Activated CD4-positive, alpha-beta memory T cell treated with anti-CD3 and anti-CD28 coated beads for 36 hours (primary cell): ENCODE data around the gene SAXO2. TPM values are rescaled to one million over a fixed set of nuclear protein-coding genes. Genes with fewer than 3 reads are reported as not detected.
"Not testable (repeated sequence)": the region's sequence is repeated elsewhere in the genome, so short reads cannot be mapped to it uniquely, and the experiment has no call there.

ENCODE experiments used
- CTCF ChIA-PET: fragments of 350-600 bp; sonication (Branson Sonifier 250); formaldehyde crosslinking; loops from one replicate; lab custom pipeline; 2021; ENCODE audit warnings: antibody characterized with exemption, inconsistent platforms; lab: Charles Lee
- POLR2A ChIA-PET: fragments of 350-600 bp; sonication (Branson Sonifier 250); formaldehyde crosslinking; loops from one replicate; lab custom pipeline; 2021; ENCODE audit warnings: antibody characterized with exemption; lab: Charles Lee
- DNase-seq: peaks from one replicate; pipeline ENCODE4 v3.0.0-alpha.2; 2020
- H3K27ac Mint-ChIP-seq: one replicate; pipeline ENCODE4 v1.8.0; 2021; ENCODE audit warnings: mixed read lengths
- H3K27me3 Mint-ChIP-seq: one replicate; pipeline ENCODE4 v1.8.0; 2021; ENCODE audit warnings: mixed read lengths
- H3K36me3 Mint-ChIP-seq: one replicate; pipeline ENCODE4 v1.8.0; 2021; ENCODE audit warnings: mixed read lengths
- H3K4me1 Mint-ChIP-seq: one replicate; pipeline ENCODE4 v1.8.0; 2021; ENCODE audit warnings: low read depth, mixed read lengths
- H3K4me3 Mint-ChIP-seq: one replicate; pipeline ENCODE4 v1.8.0; 2021; ENCODE audit warnings: mild to moderate bottlenecking, mixed read lengths
- H3K9me3 Mint-ChIP-seq: one replicate; pipeline ENCODE4 v1.8.0; 2021; ENCODE audit warnings: mixed read lengths
- intact Hi-C: fragments of 100-400 bp; cut with micrococcal nuclease; formaldehyde crosslinking; loops from one replicate; pipeline ENCODE4 v1.15.1; 2023
- total RNA-seq, 2 experiments: library from RNA; stranded (reverse); gene quantifications; one replicate each; pipeline ENCODE4 v1.2.3, GENCODE V29; 2021

Gene SAXO2
- total RNA-seq, 2 experiments from 2014 or later: 0.81 TPM; not detected in 1

DNA sequence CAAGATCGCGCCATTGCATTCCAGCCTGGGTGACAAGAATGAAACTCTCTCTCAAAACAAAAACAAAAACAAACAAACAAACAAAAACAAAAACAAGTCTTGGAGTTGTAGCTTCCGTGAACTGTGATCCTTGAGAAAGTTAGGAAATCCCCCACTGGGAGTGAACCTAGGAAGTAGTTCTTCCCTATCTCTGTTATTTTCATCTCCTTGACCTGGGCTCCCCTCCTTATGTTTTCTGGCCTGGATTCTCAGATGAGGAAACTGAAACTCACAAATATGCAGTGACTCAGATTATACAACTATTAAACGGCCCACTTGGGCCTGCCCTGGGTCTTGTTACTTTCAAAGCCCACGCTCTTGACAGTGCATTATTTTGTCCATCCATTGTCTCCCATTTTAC is 29.7 kb downstream of the SAXO2 start:
- CTCF ChIA-PET: no interaction called here
- peaks cover 21% of the 10 kb centered on the region for H3K4me1 Mint-ChIP-seq
- no peak overlapping the region for H3K27ac Mint-ChIP-seq
- POLR2A ChIA-PET: no interaction called here
- DNase-seq: no peak
- peaks cover 10% of the 10 kb centered on the region for H3K36me3 Mint-ChIP-seq
- H3K27me3 Mint-ChIP-seq: no peaks in the 10 kb centered on the region
- no peak overlapping the region for H3K4me3 Mint-ChIP-seq
- intact Hi-C loops: no loop called here
- H3K9me3 Mint-ChIP-seq: peaks cover 20% of the 10 kb centered on the region

DNA sequence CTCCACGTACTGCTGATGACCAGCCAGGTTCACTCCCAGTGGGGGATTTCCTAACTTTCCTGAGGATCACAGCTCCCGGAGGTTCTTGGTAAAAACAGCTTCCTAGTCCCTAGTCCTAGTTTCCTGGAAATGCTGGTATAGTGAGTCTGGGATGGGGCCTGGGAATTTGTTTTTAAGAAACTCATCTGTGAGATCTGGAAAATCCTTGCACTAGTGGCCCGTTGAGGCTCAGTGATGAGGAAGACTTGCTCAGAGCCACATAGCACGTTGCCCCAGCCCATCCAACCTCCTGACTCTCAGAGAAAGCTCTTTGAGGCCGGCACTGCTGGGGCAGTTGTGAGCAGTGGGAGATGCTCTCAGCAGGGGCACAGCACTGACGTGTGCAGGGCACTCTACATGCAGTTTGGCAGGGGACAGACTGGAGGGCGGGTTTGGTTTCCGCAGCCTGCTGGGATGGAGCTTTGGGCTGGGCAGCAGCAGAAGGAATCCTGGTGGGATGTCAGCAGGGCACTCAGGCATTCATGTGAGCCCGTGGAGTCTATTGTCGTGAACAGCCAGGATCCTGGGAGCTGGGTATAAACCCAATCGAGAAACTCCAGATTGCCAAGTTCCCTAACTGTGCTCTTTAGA is 31.6 kb downstream of the SAXO2 start:
- CTCF ChIA-PET: no interaction called here
- no peak for DNase-seq
- Mint-ChIP-seq H3K9me3 (peaks cover 9% of the 10 kb centered on the region), H3K27ac (no peak overlapping the region), H3K27me3 (no peaks in the 10 kb centered on the region), H3K4me3 (no peak overlapping the region), H3K4me1 (peaks cover 21% of the 10 kb centered on the region), H3K36me3 (no peaks in the 10 kb centered on the region)
- POLR2A ChIA-PET: no interaction called here
- intact Hi-C loops: no loop called here

DNA sequence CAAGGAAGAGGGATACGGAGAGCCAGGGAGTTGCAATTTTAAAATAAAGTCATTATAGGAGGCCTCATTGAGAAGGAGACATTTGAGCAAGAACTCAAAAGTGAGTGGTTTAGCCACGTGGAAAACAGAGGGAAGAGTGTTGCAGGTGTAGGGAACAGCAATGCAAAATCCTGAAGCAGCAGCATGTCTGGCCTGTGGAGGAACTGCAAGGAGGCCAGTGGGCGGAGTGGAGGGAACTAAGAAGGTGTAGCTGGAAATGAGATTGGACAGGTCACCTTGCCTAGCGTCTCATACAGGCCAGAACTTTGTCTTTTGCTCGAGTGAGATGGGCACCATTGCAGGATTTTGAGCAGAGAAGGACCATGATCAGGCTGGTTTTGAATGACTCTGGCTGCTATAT is 34.9 kb downstream of the SAXO2 start:
- H3K36me3 Mint-ChIP-seq: no peaks in the 10 kb centered on the region
- DNase-seq: no peak
- no peaks in the 10 kb centered on the region for H3K27me3 Mint-ChIP-seq
- POLR2A ChIA-PET: no interaction called here
- H3K9me3 Mint-ChIP-seq: no peaks in the 10 kb centered on the region
- H3K27ac Mint-ChIP-seq: no peak overlapping the region
- no peak overlapping the region for H3K4me3 Mint-ChIP-seq
- CTCF ChIA-PET: interaction anchor here (1.5 kb wide), 1 partner anchor 17 kb away, joined by 3 read pairs; no protein-coding TSS in a partner anchor
- intact Hi-C loops: no loop called here
- peaks cover 11% of the 10 kb centered on the region for H3K4me1 Mint-ChIP-seq

DNA sequence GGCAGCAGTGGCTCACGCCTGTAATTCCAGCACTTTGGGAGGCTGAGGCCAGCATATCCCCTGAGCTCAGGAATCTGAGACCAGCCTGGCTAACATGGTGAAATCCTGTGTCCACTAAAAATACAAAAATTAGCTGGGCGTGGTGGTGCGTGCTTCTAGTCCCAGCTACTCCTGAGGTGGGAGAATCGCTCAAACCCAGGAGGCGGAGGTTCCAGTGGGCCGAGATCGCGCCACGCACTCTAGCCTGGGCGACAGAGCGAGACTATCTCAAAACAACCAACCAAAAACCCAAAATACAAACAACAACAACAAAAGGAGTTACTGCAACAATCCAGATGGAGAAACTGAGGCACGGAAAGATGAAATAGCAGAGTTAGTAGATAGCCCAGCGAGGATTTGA is 35.4 kb downstream of the SAXO2 start:
- POLR2A ChIA-PET: no interaction called here
- intact Hi-C loops: no loop called here
- no peaks in the 10 kb centered on the region for H3K9me3 Mint-ChIP-seq
- DNase-seq: no peak
- no peaks in the 10 kb centered on the region for H3K27me3 Mint-ChIP-seq
- no peak overlapping the region for H3K4me3 Mint-ChIP-seq
- H3K36me3 Mint-ChIP-seq: no peaks in the 10 kb centered on the region
- CTCF ChIA-PET: interaction anchor here (1.5 kb wide), 1 partner anchor 17 kb away, joined by 3 read pairs; no protein-coding TSS in a partner anchor
- peaks cover 8% of the 10 kb centered on the region for H3K4me1 Mint-ChIP-seq
- H3K27ac Mint-ChIP-seq: no peak overlapping the region

DNA sequence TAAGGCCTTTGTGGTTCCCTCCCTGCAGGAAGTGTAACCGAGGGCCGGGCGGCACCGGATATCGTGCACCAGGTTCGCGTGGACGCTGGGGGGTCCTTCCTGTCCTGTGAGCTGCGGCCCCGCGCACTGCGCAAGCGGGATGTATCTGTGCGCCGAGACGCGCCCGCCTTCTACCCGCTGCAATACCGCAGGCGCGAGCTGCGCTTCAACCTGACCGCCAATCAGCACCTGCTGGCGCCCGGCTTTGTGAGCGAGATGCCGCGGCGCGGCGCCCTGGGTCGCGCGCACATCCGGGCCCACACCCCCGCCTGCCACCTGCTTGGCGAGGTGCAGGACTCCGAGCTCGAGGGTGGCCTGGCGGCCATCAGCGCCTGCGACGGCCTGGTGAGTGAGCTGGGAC is 35.9 kb downstream of the SAXO2 start:
- Mint-ChIP-seq H3K36me3 (no peaks in the 10 kb centered on the region), H3K4me1 (peaks cover 8% of the 10 kb centered on the region), H3K27me3 (no peaks in the 10 kb centered on the region), H3K9me3 (no peaks in the 10 kb centered on the region), H3K27ac (no peak overlapping the region), H3K4me3 (peak overlapping the region; percentile 35)
- intact Hi-C loops: no loop called here
- ChIA-PET CTCF (interaction anchor here (1.5 kb wide), 1 partner anchor 18 kb away, joined by 3 read pairs; no protein-coding TSS in a partner anchor), POLR2A (interaction anchor here (0.7 kb wide), 1 partner anchor 36 kb away, joined by 3 read pairs; the partner anchor contains the start of genes EFL1 and SAXO2)
- peak; percentile 76 for DNase-seq

DNA sequence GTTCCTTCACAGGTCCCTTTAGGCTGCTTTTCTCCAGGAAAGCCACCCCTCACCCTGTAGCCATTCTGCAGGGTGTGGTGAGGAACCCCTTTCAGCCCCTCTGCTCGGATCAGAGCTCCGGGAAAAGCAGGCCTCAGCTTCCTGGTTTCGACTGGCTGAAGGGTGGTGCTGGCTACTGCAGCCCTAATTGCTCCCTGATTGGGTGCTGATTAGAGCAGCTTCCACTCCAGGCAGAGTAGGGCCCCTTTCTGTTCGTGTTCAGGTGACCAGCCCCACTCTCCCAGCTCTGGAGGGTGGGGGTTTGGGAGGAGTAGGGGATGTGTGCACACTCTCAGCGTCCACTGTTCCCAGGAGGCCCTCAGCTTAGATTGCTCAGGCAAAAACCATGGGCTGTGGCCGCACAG is 36.9 kb downstream of the SAXO2 start:
- H3K27ac Mint-ChIP-seq, DNase-seq, H3K27me3 Mint-ChIP-seq, H3K4me1 Mint-ChIP-seq, H3K4me3 Mint-ChIP-seq, CTCF ChIA-PET, POLR2A ChIA-PET, H3K9me3 Mint-ChIP-seq, H3K36me3 Mint-ChIP-seq, intact Hi-C loops: not testable (repeated sequence)

DNA sequence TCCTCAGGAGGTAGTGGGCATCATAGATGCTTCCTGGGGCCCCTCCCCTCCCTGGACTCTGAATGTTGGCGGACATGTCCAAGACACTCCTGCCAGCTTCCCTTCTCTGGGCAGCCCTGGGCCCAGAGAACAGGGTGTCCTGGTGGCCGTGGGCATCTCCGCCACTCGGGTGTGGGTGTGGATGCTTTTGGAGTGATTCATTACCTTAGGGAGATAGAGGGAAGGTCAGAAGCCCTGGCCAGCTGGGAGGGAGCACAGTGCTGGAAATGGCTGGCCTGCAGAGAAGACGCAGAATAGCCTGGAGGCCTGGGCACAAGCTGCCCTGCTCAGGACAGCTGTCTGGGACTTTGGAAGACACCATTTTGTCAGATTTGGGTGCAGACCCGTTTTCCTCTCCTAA is 37.7 kb downstream of the SAXO2 start:
- H3K36me3 Mint-ChIP-seq, H3K4me3 Mint-ChIP-seq, DNase-seq, POLR2A ChIA-PET, H3K27me3 Mint-ChIP-seq, H3K27ac Mint-ChIP-seq, CTCF ChIA-PET, intact Hi-C loops, H3K9me3 Mint-ChIP-seq: not testable (repeated sequence)
- peaks cover 17% of the 10 kb centered on the region for H3K4me1 Mint-ChIP-seq

DNA sequence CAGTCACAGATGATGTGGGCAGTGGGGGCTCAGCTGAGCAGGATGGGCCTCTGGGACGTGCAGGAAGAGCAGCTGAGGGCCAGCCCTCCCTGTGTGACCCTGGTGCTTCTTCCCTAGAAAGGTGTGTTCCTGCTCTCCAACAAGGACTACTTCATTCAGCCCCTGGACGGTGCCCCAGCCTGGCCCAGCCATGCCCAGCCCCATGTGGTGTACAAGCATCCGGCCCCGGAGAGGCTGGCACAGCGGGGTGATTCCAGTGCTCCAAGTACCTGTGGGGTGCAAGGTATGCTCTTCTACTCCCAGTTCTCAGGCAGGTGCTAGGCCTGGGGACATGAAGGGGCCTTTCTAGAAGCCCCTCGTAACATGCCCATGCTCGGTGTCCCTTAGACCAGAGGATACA is 38.3 kb downstream of the SAXO2 start:
- no peak overlapping the region for H3K4me3 Mint-ChIP-seq
- no peak overlapping the region for H3K27ac Mint-ChIP-seq
- intact Hi-C loops: no loop called here
- DNase-seq: no peak
- POLR2A ChIA-PET: no interaction called here
- CTCF ChIA-PET: no interaction called here
- H3K36me3 Mint-ChIP-seq: no peaks in the 10 kb centered on the region
- H3K4me1 Mint-ChIP-seq: peaks cover 17% of the 10 kb centered on the region
- no peaks in the 10 kb centered on the region for H3K9me3 Mint-ChIP-seq
- no peaks in the 10 kb centered on the region for H3K27me3 Mint-ChIP-seq

DNA sequence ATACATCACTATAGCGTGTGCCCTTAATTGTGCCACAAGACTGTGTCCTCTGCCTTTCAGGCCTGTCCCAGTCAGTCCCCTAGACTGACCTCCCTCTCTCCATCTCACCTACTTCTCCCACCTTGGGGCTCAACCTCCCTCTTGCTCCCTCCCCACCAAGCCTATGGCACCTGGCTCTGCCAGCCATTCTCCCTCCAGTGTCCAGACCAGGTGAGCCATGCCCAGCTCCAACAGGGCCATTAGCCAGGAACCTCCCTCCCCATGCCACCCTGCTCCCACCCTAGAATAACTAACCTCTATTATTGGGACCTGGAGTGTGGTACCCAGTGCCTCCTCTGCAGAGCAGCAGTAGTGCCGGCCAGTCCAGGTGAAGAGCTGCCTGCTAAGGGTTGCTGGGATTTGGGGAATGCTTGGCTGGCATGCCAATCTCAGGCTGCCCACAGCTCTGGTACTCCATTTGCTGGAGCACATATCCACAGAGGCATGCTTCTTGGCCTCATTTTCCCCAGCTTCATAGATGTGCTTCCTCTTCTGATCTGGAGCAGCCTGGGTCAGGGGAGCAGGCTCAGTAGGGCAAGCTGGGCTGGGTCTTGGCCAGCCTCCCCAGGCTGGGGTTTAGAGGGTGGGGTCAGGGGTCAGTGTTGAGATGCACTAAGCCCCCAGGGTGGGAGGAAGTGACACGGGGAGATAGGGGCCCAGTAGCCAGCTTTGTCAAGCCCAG is 38.8 kb downstream of the SAXO2 start:
- Mint-ChIP-seq H3K27ac (no peak overlapping the region), H3K36me3 (no peaks in the 10 kb centered on the region), H3K4me3 (no peak overlapping the region), H3K9me3 (no peaks in the 10 kb centered on the region), H3K27me3 (no peaks in the 10 kb centered on the region), H3K4me1 (peaks cover 17% of the 10 kb centered on the region)
- intact Hi-C loops: no loop called here
- ChIA-PET CTCF (no interaction called here), POLR2A (no interaction called here)
- DNase-seq: no peak

DNA sequence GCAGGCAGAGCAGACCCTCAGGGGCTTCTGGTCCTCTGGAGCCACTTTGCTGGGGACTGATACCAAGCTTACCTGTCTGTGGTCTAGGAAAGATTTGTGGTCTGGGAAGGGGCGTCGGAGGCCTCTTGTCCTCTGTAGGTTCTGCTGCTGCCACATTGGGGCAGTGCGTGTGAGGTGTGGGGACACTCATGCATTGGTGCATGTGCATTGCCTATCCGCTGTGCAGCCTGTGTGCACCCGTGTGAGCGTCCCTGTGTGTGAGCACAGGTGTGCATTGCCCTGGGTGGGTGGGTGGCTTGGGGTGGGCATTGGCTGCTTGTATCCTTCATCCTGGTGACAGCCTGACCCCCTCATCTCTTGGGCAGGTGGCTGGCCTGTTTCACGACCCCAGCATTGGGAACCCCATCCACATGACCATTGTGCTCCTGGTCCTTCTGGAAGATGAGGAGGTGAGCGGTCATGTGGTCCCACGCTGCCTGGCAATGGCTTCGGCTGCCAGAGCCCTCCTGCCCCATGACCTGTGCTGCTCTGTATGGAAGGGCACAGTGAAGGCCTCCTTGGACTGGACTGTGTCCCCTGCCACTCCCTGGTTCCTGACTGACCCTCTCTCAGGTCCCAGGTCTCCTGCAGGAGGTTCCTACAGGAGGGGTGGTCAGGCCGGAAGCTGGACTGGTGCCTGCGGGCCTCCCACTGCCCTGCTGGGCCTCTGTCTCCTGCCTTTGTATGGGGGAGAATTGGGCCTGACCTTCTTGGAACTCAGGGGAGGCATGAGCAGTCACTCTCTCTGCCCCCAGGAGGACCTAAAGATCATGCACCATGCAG is 41.5 kb downstream of the SAXO2 start:
- no peaks in the 10 kb centered on the region for H3K27me3 Mint-ChIP-seq
- peaks cover 9% of the 10 kb centered on the region for H3K4me1 Mint-ChIP-seq
- CTCF ChIA-PET: no interaction called here
- no peaks in the 10 kb centered on the region for H3K36me3 Mint-ChIP-seq
- no peak overlapping the region for H3K4me3 Mint-ChIP-seq
- POLR2A ChIA-PET: no interaction called here
- intact Hi-C loops: no loop called here
- no peak for DNase-seq
- no peaks in the 10 kb centered on the region for H3K9me3 Mint-ChIP-seq
- no peak overlapping the region for H3K27ac Mint-ChIP-seq

DNA sequence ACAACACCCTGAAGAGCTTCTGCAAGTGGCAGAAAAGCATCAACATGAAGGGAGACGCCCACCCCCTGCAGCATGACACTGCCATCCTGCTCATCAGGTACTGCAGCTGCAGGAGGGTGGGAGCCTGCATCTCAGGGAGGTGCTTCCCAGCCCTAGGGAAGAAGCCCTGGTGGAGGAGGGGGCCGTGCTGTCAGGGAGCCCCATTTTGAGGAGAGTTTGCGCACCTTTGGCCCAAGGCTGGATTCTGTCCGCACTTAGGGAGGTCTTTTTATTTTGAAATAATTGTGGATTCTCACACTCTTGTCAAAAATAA is 42.1 kb downstream of the SAXO2 start:
- Mint-ChIP-seq H3K4me3 (no peak overlapping the region), H3K4me1 (peaks cover 9% of the 10 kb centered on the region), H3K36me3 (no peaks in the 10 kb centered on the region), H3K27me3 (no peaks in the 10 kb centered on the region), H3K27ac (no peak overlapping the region), H3K9me3 (no peaks in the 10 kb centered on the region)
- CTCF ChIA-PET: no interaction called here
- POLR2A ChIA-PET: no interaction called here
- intact Hi-C loops: no loop called here
- DNase-seq: no peak

DNA sequence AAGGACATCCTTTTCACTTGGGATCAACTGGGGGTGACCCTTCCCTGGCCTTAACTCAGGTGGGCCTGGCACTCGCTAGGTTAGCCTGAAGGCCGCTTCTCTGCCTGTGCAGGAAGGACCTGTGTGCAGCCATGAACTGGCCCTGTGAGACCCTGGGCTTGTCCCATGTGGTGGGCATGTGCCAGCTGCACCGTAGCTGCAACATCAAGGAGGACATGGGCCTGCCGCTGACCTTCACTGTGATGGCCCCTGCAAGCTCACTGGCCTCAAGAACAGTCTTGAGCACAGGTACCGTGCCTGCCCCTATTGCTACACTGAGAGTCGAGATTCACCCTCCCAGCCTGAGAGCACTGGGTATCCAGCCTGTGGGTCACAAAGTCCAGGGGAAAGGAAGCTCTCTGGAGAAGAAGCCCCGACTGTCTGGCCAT is 43.0 kb downstream of the SAXO2 start:
- intact Hi-C loops: no loop called here
- Mint-ChIP-seq H3K4me1 (peaks cover 9% of the 10 kb centered on the region), H3K36me3 (peaks cover 5% of the 10 kb centered on the region), H3K9me3 (peaks cover 5% of the 10 kb centered on the region), H3K27ac (no peak overlapping the region), H3K27me3 (no peaks in the 10 kb centered on the region), H3K4me3 (no peak overlapping the region)
- no peak for DNase-seq
- ChIA-PET CTCF (no interaction called here), POLR2A (no interaction called here)
